AML-193 (cell line): ENCODE data around the gene PPME1.
A peak's percentile ranks its signal among the peaks of the same experiment; 100 is the strongest.

Experiments
- DNase-seq, 2 experiments: peaks; one replicate each; lab custom pipeline; 2025; lab: John Stamatoyannopoulos, UW

Gene PPME1

GRCh38 chr11:74159642-74160041, 11.4 kb upstream of the PPME1 start:
- DNase-seq = no peak

- DNase-seq = no peak
These were observed 8.2 kb upstream of the PPME1 start for GRCh38 chr11:74162681-74163467.

- DNase-seq = no peak
These were observed 2.3 kb upstream of the PPME1 start for GRCh38 chr11:74168838-74169237.

GRCh38 chr11:74169738-74170458, 1.2 kb upstream of the PPME1 start:
- DNase-seq = peak in 1 of 2 experiments; percentile 4

GRCh38 chr11:74171630-74171968, 510 bp downstream of the PPME1 start:
- DNase-seq = no peak

- no peak for DNase-seq
These were observed 908 bp downstream of the PPME1 start for GRCh38 chr11:74171997-74172396.

- no peak for DNase-seq
These were observed 4.8 kb downstream of the PPME1 start for GRCh38 chr11:74175920-74176319.

GRCh38 chr11:74179234-74180052, 8.4 kb downstream of the PPME1 start:
- DNase-seq = no peak

GRCh38 chr11:74182635-74183034, 11.5 kb downstream of the PPME1 start:
- DNase-seq = no peak

- DNase-seq = no peak
These were observed 14.2 kb downstream of the PPME1 start for GRCh38 chr11:74185285-74185684.

GRCh38 chr11:74185695-74186094, 14.6 kb downstream of the PPME1 start:
- DNase-seq = no peak

- peak; percentile 30 to 41 for DNase-seq
These were observed 24.7 kb downstream of the PPME1 start for GRCh38 chr11:74195828-74196227.

GRCh38 chr11:74196781-74197486, 25.8 kb downstream of the PPME1 start:
- DNase-seq = no peak

GRCh38 chr11:74203966-74204365, 32.9 kb downstream of the PPME1 start:
- DNase-seq = no peak

GRCh38 chr11:74204701-74205100, 33.6 kb downstream of the PPME1 start:
- no peak for DNase-seq

GRCh38 chr11:74205181-74205580, 34.1 kb downstream of the PPME1 start:
- DNase-seq = no peak

GRCh38 chr11:74206746-74207145, 35.7 kb downstream of the PPME1 start:
- no peak for DNase-seq

- DNase-seq = no peak
These were observed 37.4 kb downstream of the PPME1 start for GRCh38 chr11:74208507-74208906.

- no peak for DNase-seq
These were observed 41.4 kb downstream of the PPME1 start for GRCh38 chr11:74212533-74212932.

GRCh38 chr11:74220376-74220775, 49.3 kb downstream of the PPME1 start:
- DNase-seq = no peak

GRCh38 chr11:74221816-74222215, 50.7 kb downstream of the PPME1 start:
- DNase-seq = no peak

GRCh38 chr11:74225565-74225964, 54.5 kb downstream of the PPME1 start:
- DNase-seq = no peak
